ENCODE results near the gene OTUD1. TPM values are rescaled to one million over a fixed set of nuclear protein-coding genes. Genes with fewer than 3 reads are reported as not detected.

The OTUD1 gene
- polyA plus RNA-seq, 3 donors, result 18.8 to 81.0 (median 24.5) TPM

DNA sequence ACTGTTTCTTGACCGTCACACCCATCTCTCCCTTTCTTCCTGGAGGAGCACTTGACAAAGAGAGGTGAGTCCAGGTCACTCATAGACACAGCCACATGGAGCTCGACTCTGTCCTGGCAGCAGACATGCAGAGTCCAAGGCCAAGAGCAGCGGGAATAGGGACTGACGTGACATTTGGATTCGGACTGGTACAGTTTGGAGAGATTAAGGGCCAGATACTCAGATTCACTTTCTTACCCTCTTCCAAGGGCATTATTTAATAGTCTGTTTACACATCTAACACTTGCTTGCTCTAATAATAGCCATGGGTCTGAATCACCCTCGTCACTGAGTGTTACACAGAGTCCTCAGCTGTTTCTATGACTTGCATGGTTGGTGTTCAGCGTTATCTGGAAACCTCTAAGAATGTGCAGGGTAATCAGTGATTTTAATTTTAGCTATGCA lies 39.2 kb upstream of the OTUD1 start:
- DNase-seq, result no peak
- no peak for TF ChIP-seq CTCF (IDR thresholded peaks at IDR 0.05)
- Histone ChIP-seq H3K4me2 (replicated peaks; ENCODE audit: extremely low read depth, low read length, poor library complexity, severe bottlenecking) (no peak overlapping the region), H3K9me3 (replicated peaks in 1 of 2; ENCODE audit: control insufficient read depth in 1 of 2, insufficient read depth in 1 of 2, low read length in 2 of 2) (no peaks in the 10 kb centered on the region), H3K27me3 (ENCODE audit: control insufficient read depth in 2 of 2, insufficient read depth in 2 of 2, low read length in 2 of 2) (no peaks in the 10 kb centered on the region), H3K79me2 (ENCODE audit: insufficient read depth, low read length) (no peaks in the 10 kb centered on the region), H4K20me1 (ENCODE audit: insufficient read depth, low read length) (no peaks in the 10 kb centered on the region), H2AFZ (ENCODE audit: insufficient read depth, low read depth, low read length, poor library complexity, severe bottlenecking) (no peak overlapping the region), H3K36me3 (replicated peaks in 1 of 2; ENCODE audit: control insufficient read depth in 1 of 2, insufficient read depth in 2 of 2, low read length in 2 of 2) (no peaks in the 10 kb centered on the region), H3K27ac (ENCODE audit: low read depth in 1 of 2, low read length in 2 of 2) (no peak overlapping the region), H3K4me1 (ENCODE audit: control insufficient read depth in 1 of 2, insufficient read depth in 2 of 2, low read length in 2 of 2) (peaks cover 0 to under 1% of the 10 kb centered on the region in 2 donors), H3K9ac (ENCODE audit: insufficient read depth, low read length, poor library complexity, severe bottlenecking) (no peak overlapping the region), H3K4me3 (replicated peaks in 1 of 3; ENCODE audit: low read depth in 2 of 3, low read length in 3 of 3) (no peak overlapping the region)
- peaks cover 0 to 7% (median under 1%) of the 10 kb centered on the region in 7 donors for H3K9me3 Mint-ChIP-seq
- H3K4me1 Mint-ChIP-seq, result peaks cover under 1% of the 10 kb centered on the region
- 100% methylated on average over 3 of the region's 7 CpGs for WGBS (ENCODE audit: insufficient coverage)
- no peaks in the 10 kb centered on the region for H3K36me3 Mint-ChIP-seq
- H3K27ac Mint-ChIP-seq, result no peak overlapping the region
- intact Hi-C loops (cut with micrococcal nuclease), result no loop called here
- H3K4me3 Mint-ChIP-seq, result no peak overlapping the region
- peaks cover 2 to 7% (median 5%) of the 10 kb centered on the region in 3 donors for H3K27me3 Mint-ChIP-seq (ENCODE audit: low read depth in 3 of 3)

DNA sequence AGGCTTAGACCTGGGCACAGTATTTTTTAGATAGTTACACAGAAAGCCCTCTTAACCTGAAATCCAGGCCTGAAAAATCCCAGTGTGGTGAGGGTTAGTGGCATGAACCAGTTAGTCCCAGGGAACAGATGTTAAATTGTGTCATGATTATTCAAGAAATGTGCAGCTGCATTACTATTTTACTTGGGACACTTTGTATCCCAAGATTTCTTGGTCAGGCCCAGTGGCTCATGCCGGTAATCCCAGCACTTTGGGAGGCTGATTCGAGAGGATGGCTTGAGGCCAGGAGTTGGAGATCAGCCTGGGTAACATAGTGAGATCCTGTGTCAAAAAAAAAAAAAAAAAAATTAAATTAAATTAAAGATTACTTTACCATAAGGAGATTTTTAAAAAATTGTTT lies 36.0 kb upstream of the OTUD1 start:
- peaks cover 0 to 2% of the 10 kb centered on the region in 2 donors for H3K36me3 Mint-ChIP-seq
- WGBS (ENCODE audit: insufficient coverage), result no CpG with 5 or more reads among the region's 2 CpGs

More for the DNA sequence above, 36.0 kb upstream of the OTUD1 start:
- H3K79me2 ChIP-seq (ENCODE audit: insufficient read depth, low read length), result no peaks in the 10 kb centered on the region
- TF ChIP-seq CTCF (IDR thresholded peaks at IDR 0.05), result no peak
- peaks cover 8% of the 10 kb centered on the region for H3K4me1 Mint-ChIP-seq
- H3K4me2 ChIP-seq (replicated peaks; ENCODE audit: extremely low read depth, low read length, poor library complexity, severe bottlenecking), result no peak overlapping the region
- intact Hi-C loops (cut with micrococcal nuclease), result no loop called here
- H3K4me3 Mint-ChIP-seq, result no peak overlapping the region
- H3K4me1 ChIP-seq (ENCODE audit: control insufficient read depth in 1 of 2, insufficient read depth in 2 of 2, low read length in 2 of 2), result peaks cover 5 to 9% of the 10 kb centered on the region in 2 donors
- peaks cover 4 to 8% (median 6%) of the 10 kb centered on the region in 7 donors for H3K9me3 Mint-ChIP-seq
- no peaks in the 10 kb centered on the region for H3K9me3 ChIP-seq (replicated peaks in 1 of 2; ENCODE audit: control insufficient read depth in 1 of 2, insufficient read depth in 1 of 2, low read length in 2 of 2)
- H3K4me3 ChIP-seq (replicated peaks in 1 of 3; ENCODE audit: low read depth in 2 of 3, low read length in 3 of 3), result no peak overlapping the region
- no peaks in the 10 kb centered on the region for H4K20me1 ChIP-seq (ENCODE audit: insufficient read depth, low read length)
- peaks cover 0 to 9% (median 7%) of the 10 kb centered on the region in 3 donors for H3K27me3 Mint-ChIP-seq (ENCODE audit: low read depth in 3 of 3)
- no peaks in the 10 kb centered on the region for H3K36me3 ChIP-seq (replicated peaks in 1 of 2; ENCODE audit: control insufficient read depth in 1 of 2, insufficient read depth in 2 of 2, low read length in 2 of 2)
- no peak overlapping the region for H3K27ac Mint-ChIP-seq
- H2AFZ ChIP-seq (ENCODE audit: insufficient read depth, low read depth, low read length, poor library complexity, severe bottlenecking), result no peak overlapping the region
- no peak overlapping the region for H3K9ac ChIP-seq (ENCODE audit: insufficient read depth, low read length, poor library complexity, severe bottlenecking)
- no peak overlapping the region for H3K27ac ChIP-seq (ENCODE audit: low read depth in 1 of 2, low read length in 2 of 2)
- no peaks in the 10 kb centered on the region for H3K27me3 ChIP-seq (ENCODE audit: control insufficient read depth in 2 of 2, insufficient read depth in 2 of 2, low read length in 2 of 2)
- DNase-seq, result no peak
